Measurements from ENCODE around the gene ELK3. TPM values are rescaled to one million over a fixed set of nuclear protein-coding genes. Genes with fewer than 3 reads are reported as not detected.

ELK3 gene
- total and polyA plus RNA-seq, 2 of the 13 experiments (the other 11 are each of a cell fraction or from before 2014, with no cell fraction given), result 2.9 to 3.2 TPM

GRCh38 chr12:96187956-96188355, 6.2 kb upstream of the ELK3 start:
- no TSS peak for BruUV-seq (replicated peaks)
- Histone ChIP-seq H3K27ac (ENCODE audit: extremely low read length, insufficient read depth, low read length) (no peak overlapping the region), H3K4me3 (replicated peaks in 1 of 3; ENCODE audit: insufficient read depth in 1 of 3, low read depth in 2 of 3, low read length in 3 of 3) (no peak overlapping the region), H3K9me3 (ENCODE audit: low read length) (no peaks in the 10 kb centered on the region), H4K20me1 (ENCODE audit: insufficient read depth, low read length) (no peaks in the 10 kb centered on the region), H3K4me2 (ENCODE audit: low read depth, low read length) (no peak overlapping the region), H3K79me2 (ENCODE audit: insufficient read depth, low read length) (no peaks in the 10 kb centered on the region), H2AFZ (ENCODE audit: low read length) (no peak overlapping the region), H3K27me3 (ENCODE audit: control insufficient read depth in 1 of 2, insufficient read depth in 2 of 2, low read length in 2 of 2) (peaks cover 3 to 37% of the 10 kb centered on the region in 2 experiments; a peak in 4 of 5 replicates), H3K9ac (ENCODE audit: insufficient read depth, low read depth, low read length) (no peak overlapping the region), H3K4me1 (ENCODE audit: insufficient read depth, low read length) (peaks cover 6% of the 10 kb centered on the region; the same call in 1 of the 2 replicates), H3K36me3 (replicated peaks in 1 of 2; ENCODE audit: control insufficient read depth in 1 of 2, insufficient read depth in 2 of 2, low read length in 2 of 2) (no peaks in the 10 kb centered on the region)
- ChIA-PET CTCF (ENCODE audit: low intra/inter-chr PET ratio, low total read pairs) (no interaction called here), POLR2A (no interaction called here)
- intact Hi-C loops (cut with micrococcal nuclease; ENCODE audit: unreplicated experiment) (no loop called here), in situ Hi-C loops (cut with HindIII; ENCODE audit: extremely low pct_ligation_motif_present, low pct_unique_long_range_greater_than_20kb) (no loop called here)
- 47% methylated on average over 2 of the region's 2 CpGs for WGBS (ENCODE audit: low lambda C conversion rate)
- FAIRE-seq (no peak), ATAC-seq (no peak), DNase-seq (ENCODE audit: low spot score) (no peak)
- TF ChIP-seq MEIS2 (CRISPR knock-in tag; IDR thresholded peaks at IDR 0.05) (no peak), KDM5B (CRISPR knock-in tag; IDR thresholded peaks at IDR 0.05; ENCODE audit: borderline replicate concordance) (no peak), EED (CRISPR knock-in tag; IDR thresholded peaks at IDR 0.05) (no peak), FOXM1 (CRISPR knock-in tag; IDR thresholded peaks at IDR 0.05) (no peak)
- TF ChIP-seq, protein P1, sequence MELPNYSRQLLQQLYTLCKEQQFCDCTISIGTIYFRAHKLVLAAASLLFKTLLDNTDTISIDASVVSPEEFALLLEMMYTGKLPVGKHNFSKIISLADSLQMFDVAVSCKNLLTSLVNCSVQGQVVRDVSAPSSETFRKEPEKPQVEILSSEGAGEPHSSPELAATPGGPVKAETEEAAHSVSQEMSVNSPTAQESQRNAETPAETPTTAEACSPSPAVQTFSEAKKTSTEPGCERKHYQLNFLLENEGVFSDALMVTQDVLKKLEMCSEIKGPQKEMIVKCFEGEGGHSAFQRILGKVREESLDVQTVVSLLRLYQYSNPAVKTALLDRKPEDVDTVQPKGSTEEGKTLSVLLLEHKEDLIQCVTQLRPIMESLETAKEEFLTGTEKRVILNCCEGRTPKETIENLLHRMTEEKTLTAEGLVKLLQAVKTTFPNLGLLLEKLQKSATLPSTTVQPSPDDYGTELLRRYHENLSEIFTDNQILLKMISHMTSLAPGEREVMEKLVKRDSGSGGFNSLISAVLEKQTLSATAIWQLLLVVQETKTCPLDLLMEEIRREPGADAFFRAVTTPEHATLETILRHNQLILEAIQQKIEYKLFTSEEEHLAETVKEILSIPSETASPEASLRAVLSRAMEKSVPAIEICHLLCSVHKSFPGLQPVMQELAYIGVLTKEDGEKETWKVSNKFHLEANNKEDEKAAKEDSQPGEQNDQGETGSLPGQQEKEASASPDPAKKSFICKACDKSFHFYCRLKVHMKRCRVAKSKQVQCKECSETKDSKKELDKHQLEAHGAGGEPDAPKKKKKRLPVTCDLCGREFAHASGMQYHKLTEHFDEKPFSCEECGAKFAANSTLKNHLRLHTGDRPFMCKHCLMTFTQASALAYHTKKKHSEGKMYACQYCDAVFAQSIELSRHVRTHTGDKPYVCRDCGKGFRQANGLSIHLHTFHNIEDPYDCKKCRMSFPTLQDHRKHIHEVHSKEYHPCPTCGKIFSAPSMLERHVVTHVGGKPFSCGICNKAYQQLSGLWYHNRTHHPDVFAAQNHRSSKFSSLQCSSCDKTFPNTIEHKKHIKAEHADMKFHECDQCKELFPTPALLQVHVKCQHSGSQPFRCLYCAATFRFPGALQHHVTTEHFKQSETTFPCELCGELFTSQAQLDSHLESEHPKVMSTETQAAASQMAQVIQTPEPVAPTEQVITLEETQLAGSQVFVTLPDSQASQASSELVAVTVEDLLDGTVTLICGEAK (IDR thresholded peaks at IDR 0.05), result no peak
- TF ChIP-seq, protein P1 (CRISPR knock-in tag; IDR thresholded peaks at IDR 0.05), result no peak

Measured in HepG2 (cell line).